Esophagus muscularis mucosa (tissue), 4 donors: ENCODE measurements around the gene SPON2. TPM values are rescaled to one million over a fixed set of nuclear protein-coding genes. Genes with fewer than 3 reads are reported as not detected.
"Not testable (repeated sequence)": the region's sequence is repeated elsewhere in the genome, so short reads cannot be mapped to it uniquely, and the experiment has no call there.

Source experiments
- DNase-seq: peaks from one replicate; pipeline ENCODE4 v3.0.0-alpha.2; 2017; ENCODE audit errors: extremely low spot score
- H3K27ac ChIP-seq, 4 donors: fragments of 200-600 bp; sonication (generic); replicated peaks in 1 of 4; 1 replicate in 3 of 4; 2 replicates in 1 of 4; pipeline ENCODE4 v1.5.1; 2016 to 2019; ENCODE audit warnings: mild to moderate bottlenecking in 1 of 4
- H3K27me3 ChIP-seq, 4 donors: fragments of 200-600 bp; sonication (generic); one replicate each; pipeline versions ENCODE4 v1.5.1 to v1.6.0; 2016 to 2019
- H3K36me3 ChIP-seq, 4 donors: fragments of 200-600 bp; sonication (generic); one replicate each; pipeline ENCODE4 v1.5.1; 2016 to 2019
- H3K4me1 ChIP-seq, 4 donors: fragments of 200-600 bp; sonication (generic); one replicate each; pipeline ENCODE4 v1.5.1; 2016 to 2019
- H3K4me3 ChIP-seq, 4 donors: fragments of 200-600 bp; sonication (generic); 1 replicate in 2 of 4; 2 replicates in 2 of 4; pipeline ENCODE4 v1.5.1; 2016 to 2019; ENCODE audit warnings: mild to moderate bottlenecking in 4 of 4, moderate library complexity in 1 of 4
- H3K9me3 ChIP-seq, 4 donors: fragments of 200-600 bp; sonication (generic); 1 replicate in 3 of 4; 2 replicates in 1 of 4; pipeline ENCODE4 v1.5.1; 2016 to 2019
- EP300 ChIP-seq: sonication (generic); formaldehyde crosslinking; IDR thresholded peaks from one replicate; pipeline ENCODE4 v1.6.1; 2017; ENCODE audit warnings: antibody characterized with exemption
- POLR2A ChIP-seq: fragments of 450-650 bp; IDR thresholded peaks from one replicate; pipeline ENCODE4 v1.6.1; 2017; ENCODE audit warnings: antibody characterized with exemption, moderate library complexity, mild to moderate bottlenecking, low read depth
- POLR2AphosphoS5 ChIP-seq, 2 donors: sonication (generic); formaldehyde crosslinking; IDR thresholded peaks; one replicate each; pipeline ENCODE4 v1.6.1; 2017; ENCODE audit warnings: antibody characterized with exemption in 2 of 2
- WGBS: methylation state at CpG from one replicate; pipeline ENCODE4 v1.1.5; 2018; 5-methylcytosine and 5-hydroxymethylcytosine counted together
- intact Hi-C: fragments of 100-400 bp; cut with DNase I; formaldehyde crosslinking; loops from one replicate; pipeline ENCODE4 v1.15.1; 2023
- small RNA-seq, 3 donors: library from RNA; depleted of rRNA; stranded (forward); fragments of <200 nt; gene quantifications; one replicate each; pipeline ENCODE3, GENCODE V24; 2016
- total RNA-seq, 4 donors: library from RNA; depleted of rRNA; stranded (reverse); fragments of >200 nt; gene quantifications; one replicate each; pipeline versions ENCODE4 v1.1.0 to v1.2.1, GENCODE V29; 2016
- TF ChIP-seq, protein P1 (sequence below), 3 experiments: fragments of 200-600 bp in 2 of 3; fragments of 450-650 bp in 1 of 3; sonication (generic) in 2 of 3; IDR thresholded peaks; one replicate each; pipeline ENCODE4 v1.5.1; 2017 to 2019; ENCODE audit warnings: antibody characterized with exemption in 3 of 3, mild to moderate bottlenecking in 2 of 3, moderate library complexity in 1 of 3

SPON2 gene
- total RNA-seq, 4 donors from 2014 or later, result 21.3 to 72.9 (median 58.3) TPM

DNA sequence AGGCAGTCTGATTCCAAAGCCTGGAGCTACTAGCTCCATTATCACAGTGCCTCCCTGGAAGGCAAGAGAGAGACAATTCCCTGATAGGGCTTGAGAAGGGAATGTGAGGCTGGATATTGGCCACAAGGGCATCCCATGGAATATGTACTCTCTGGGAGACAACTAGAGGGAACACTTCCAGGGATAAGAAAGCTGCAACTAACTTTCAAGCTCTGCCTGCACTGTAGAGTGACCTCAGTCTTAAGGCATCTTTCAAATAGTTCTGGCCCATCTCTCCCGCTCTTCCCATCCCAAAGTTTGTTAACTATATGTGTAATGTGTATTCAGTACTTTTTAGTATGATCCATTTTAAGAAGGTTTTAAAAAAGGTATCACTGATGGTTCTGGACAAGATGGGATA lies 45.9 kb downstream of the SPON2 start:
- Histone ChIP-seq H3K4me1 (peaks cover 0 to 10% (median 4%) of the 10 kb centered on the region in 4 donors), H3K27me3 (no peaks in the 10 kb centered on the region), H3K4me3 (no peak overlapping the region), H3K27ac (no peak overlapping the region), H3K9me3 (no peaks in the 10 kb centered on the region), H3K36me3 (no peaks in the 10 kb centered on the region)
- intact Hi-C loops, result no loop called here
- WGBS, result 48% methylated on average over 1 of the region's 1 CpG
- TF ChIP-seq, protein P1, sequence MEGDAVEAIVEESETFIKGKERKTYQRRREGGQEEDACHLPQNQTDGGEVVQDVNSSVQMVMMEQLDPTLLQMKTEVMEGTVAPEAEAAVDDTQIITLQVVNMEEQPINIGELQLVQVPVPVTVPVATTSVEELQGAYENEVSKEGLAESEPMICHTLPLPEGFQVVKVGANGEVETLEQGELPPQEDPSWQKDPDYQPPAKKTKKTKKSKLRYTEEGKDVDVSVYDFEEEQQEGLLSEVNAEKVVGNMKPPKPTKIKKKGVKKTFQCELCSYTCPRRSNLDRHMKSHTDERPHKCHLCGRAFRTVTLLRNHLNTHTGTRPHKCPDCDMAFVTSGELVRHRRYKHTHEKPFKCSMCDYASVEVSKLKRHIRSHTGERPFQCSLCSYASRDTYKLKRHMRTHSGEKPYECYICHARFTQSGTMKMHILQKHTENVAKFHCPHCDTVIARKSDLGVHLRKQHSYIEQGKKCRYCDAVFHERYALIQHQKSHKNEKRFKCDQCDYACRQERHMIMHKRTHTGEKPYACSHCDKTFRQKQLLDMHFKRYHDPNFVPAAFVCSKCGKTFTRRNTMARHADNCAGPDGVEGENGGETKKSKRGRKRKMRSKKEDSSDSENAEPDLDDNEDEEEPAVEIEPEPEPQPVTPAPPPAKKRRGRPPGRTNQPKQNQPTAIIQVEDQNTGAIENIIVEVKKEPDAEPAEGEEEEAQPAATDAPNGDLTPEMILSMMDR (IDR thresholded peaks at IDR 0.05), result no peak
- TF ChIP-seq POLR2AphosphoS5 (IDR thresholded peaks at IDR 0.05) (no peak), POLR2A (no peak), EP300 (no peak)
- DNase-seq, result no peak

- not testable (repeated sequence) for H3K27me3 ChIP-seq
Observed at GRCh38 chr4:1125466-1125865, 46.9 kb downstream of the SPON2 start.

GRCh38 chr4:1124818-1125217 lies 47.6 kb downstream of the SPON2 start:
- Histone ChIP-seq H3K4me3 (no peak overlapping the region), H3K4me1 (peaks cover 0 to under 1% (median 0%) of the 10 kb centered on the region in 4 donors), H3K27me3 (no peaks in the 10 kb centered on the region), H3K9me3 (no peaks in the 10 kb centered on the region), H3K27ac (no peak overlapping the region), H3K36me3 (no peaks in the 10 kb centered on the region)
- DNase-seq, result no peak
- intact Hi-C loops, result no loop called here
- WGBS, result 81% methylated on average over 4 of the region's 4 CpGs
- no peak for TF ChIP-seq POLR2AphosphoS5 (IDR thresholded peaks at IDR 0.05)
- no peak for TF ChIP-seq EP300
- TF ChIP-seq, protein P1 (IDR thresholded peaks at IDR 0.05), result no peak
- no peak for TF ChIP-seq POLR2A

More at GRCh38 chr4:1125466-1125865, 46.9 kb downstream of the SPON2 start:
- H3K9me3 ChIP-seq, H3K27ac ChIP-seq, H3K4me3 ChIP-seq, intact Hi-C loops, H3K36me3 ChIP-seq, DNase-seq, H3K4me1 ChIP-seq: not testable (repeated sequence)
- WGBS, result 97% methylated on average over 4 of the region's 4 CpGs

DNA sequence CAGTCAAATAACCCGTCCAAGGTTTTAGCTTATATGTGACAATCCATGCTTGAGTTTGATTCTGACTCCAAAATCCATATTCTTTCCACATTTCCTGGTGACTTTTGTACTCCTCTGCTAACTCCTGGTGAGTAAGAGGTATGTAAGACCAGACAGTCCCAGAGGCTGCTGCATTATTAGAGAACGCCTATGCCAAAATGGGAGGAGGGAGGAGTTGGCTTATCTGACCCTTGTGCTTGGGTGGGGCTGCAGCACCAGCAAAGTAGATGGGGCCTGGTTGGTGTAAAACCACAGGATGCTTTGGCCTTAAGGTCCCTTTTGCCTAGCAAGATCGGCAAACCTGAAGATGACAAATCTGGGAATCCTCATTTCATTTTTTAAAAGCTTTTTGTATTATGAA lies 49.9 kb downstream of the SPON2 start:
- no peak for DNase-seq
- WGBS, result 85% methylated on average over 3 of the region's 3 CpGs
- Histone ChIP-seq H3K4me1 (no peaks in the 10 kb centered on the region), H3K4me3 (no peak overlapping the region), H3K36me3 (no peaks in the 10 kb centered on the region), H3K9me3 (no peaks in the 10 kb centered on the region), H3K27ac (no peak overlapping the region), H3K27me3 (no peaks in the 10 kb centered on the region)
- intact Hi-C loops, result no loop called here
- no peak for TF ChIP-seq POLR2A
- TF ChIP-seq, protein P1 (IDR thresholded peaks at IDR 0.05), result no peak
- TF ChIP-seq EP300, result no peak
- no peak for TF ChIP-seq POLR2AphosphoS5 (IDR thresholded peaks at IDR 0.05)

Small RNA genes lying within 50 kb of the gene (small RNA-seq; reads per million reads assigned to genes)
- 0 reads per million in 3 donors for gene RF00554

Other genes starting within 250 kb of the SPON2 start
- gene GAK, start 240.3 kb downstream of the SPON2 start, total RNA-seq, result 10 to 100 TPM; 64.8 to 73.9 (median 70.6) TPM
- gene TMEM175, start 240.1 kb downstream of the SPON2 start, total RNA-seq, result 10 to 100 TPM; 17.6 to 39.5 (median 20.0) TPM
- 10 to 100 TPM in 2 of 4 donors, 1 to 10 TPM in 2; 7.5 to 11.9 (median 9.9) TPM for gene DGKQ, start 199.0 kb downstream of the SPON2 start, total RNA-seq
- gene IDUA, start 185.5 kb downstream of the SPON2 start, total RNA-seq, result 10 to 100 TPM; 10.4 to 23.1 (median 11.5) TPM
- gene SLC26A1, start 179.2 kb downstream of the SPON2 start, total RNA-seq, result under 1 TPM in 1 of 4 donors, not detected in 3; 0.06 TPM
- 10 to 100 TPM; 22.0 to 54.2 (median 32.5) TPM for gene FGFRL1, start 161.0 kb downstream of the SPON2 start, total RNA-seq
- 1 to 10 TPM; 3.8 to 9.7 (median 7.3) TPM for gene RNF212, start 59.0 kb downstream of the SPON2 start, total RNA-seq
- 100 to 1,000 TPM; 110 to 245 (median 172) TPM for gene CTBP1, start 76.5 kb upstream of the SPON2 start, total RNA-seq
- gene MAEA, start 117.3 kb upstream of the SPON2 start, total RNA-seq, result 10 to 100 TPM; 54.5 to 63.1 (median 59.8) TPM
- gene UVSSA, start 174.6 kb upstream of the SPON2 start, total RNA-seq, result 10 to 100 TPM in 3 of 4 donors, 1 to 10 TPM in 1; 8.9 to 16.5 (median 13.1) TPM
- gene NKX1-1, start 233.9 kb upstream of the SPON2 start, total RNA-seq, result not detected